Activated CD4-positive, alpha-beta T cell treated with anti-CD3 and anti-CD28 coated beads, Interleukin-2, Interleukin-4, amounts not matched to agents 100 ng/mL and 50 ng/mL, durations not matched to agents 16 hours and 8 hours (primary cell): Measurements from ENCODE around the gene PIKFYVE.
A peak's percentile ranks its signal among the peaks of the same experiment; 100 is the strongest.
"Not testable (repeated sequence)": the region's sequence is repeated elsewhere in the genome, so short reads cannot be mapped to it uniquely, and the experiment has no call there.

Experiments used
- DNase-seq: peaks from one replicate; pipeline ENCODE4 v3.0.0-alpha.2; 2020; ENCODE audit warnings: low spot score

The PIKFYVE gene

DNA sequence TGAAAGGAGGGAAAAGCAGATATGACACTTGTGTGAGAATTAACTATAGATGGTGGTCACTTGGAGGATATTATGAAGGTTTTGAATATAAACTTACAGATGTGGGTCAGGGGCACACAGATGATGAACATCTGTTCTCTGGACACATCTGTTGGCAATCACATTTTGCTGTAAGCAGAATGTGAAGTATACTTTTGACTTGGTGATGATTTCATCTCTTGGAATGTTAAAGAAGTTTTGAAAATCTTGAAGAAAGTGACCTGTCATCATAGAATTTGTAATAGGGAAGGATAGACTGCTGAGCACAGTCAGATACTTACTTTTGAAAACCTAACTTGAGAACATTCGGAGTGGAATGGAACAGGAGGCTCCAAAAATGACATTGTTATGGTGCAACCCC, 40.2 kb downstream of the PIKFYVE start:
- DNase-seq: no peak

DNA sequence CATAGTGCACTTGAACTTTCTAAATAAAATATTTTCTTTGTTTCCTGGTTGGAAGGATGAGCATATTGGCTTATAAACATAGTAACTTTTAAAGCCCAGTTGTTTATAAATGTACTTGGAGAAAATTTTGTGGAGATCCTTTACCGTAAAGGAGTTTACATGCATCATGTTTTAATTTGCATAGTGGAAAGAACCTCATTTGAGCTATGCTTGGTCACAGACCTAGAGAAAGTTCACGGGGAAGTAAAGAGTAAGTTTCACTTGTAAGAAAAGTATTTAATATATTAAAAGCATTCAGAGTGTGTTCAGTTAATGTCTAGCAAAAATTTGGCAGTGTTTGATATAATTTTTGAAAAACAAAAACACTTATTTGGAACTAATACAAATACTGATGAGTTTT, 45.3 kb downstream of the PIKFYVE start:
- DNase-seq: no peak

DNA sequence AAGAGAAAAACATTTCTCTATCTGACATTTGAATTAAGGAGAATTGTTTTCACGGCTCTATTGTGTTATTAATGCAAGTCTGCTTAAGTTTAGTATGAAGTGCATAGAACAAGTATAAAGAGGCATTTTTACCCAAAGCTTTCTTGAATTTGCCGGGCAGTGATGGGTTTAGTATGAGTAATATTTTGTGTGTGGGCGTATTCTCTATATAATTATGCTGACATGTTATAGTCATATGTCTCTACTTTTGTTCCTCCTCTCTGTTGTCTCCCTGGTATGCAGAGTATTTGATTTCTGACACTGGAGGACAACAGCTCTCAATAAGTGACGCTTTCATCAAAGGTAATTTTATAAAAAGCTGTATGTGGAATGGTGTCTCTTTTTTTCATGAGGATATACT, 45.9 kb downstream of the PIKFYVE start:
- DNase-seq: peak; percentile 24

DNA sequence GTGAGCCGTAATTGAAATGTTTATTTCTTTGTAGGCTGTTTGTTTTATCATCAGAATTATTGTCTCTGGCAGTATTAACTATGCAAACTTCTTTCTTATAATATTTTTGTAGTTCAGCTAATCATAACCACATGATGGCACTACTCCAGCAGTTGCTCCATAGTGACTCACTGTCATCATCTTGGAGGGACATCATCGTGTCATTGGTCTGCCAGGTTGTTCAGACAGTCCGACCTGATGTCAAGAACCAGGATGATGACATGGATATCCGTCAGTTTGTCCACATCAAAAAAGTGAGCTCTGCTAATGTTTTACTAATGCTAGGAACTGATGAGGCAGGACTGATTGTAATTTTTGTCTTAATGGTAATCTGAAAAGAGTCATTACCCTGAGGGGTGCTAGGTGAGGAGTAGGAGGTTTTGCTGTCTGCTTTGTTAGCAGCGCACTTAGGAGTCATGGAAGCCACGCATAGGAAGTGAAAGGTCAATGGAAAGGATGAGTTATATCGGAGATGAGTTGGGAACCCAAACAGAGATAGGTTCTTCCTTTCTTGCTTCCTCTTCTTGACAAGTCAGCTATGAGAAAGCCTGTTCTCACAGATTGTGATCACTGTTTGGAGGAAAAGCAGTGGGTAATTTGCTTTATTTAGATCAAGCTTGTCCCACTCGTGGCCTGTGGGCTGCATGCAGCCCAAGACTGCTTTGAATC, 49.2 kb downstream of the PIKFYVE start:
- DNase-seq: no peak

DNA sequence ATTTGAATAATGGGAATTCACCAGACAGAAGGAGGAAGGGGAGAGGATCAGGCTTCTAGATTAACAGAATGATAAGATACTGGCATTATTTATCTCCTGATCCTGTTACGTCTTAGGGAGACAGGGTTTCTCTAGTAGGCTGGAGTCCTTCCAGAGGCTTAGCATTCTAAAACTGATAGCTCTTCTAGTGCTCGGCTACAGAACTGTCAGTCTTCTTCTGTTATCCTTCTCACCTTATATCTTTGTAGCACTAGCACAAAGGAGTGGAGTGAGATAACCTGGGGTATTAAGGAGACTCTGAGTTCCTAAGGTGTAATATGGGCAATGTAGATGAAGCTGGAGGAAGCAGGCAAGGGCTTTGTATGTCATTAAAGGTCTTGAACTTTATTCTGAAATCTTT, 52.1 kb downstream of the PIKFYVE start:
- DNase-seq: no peak

DNA sequence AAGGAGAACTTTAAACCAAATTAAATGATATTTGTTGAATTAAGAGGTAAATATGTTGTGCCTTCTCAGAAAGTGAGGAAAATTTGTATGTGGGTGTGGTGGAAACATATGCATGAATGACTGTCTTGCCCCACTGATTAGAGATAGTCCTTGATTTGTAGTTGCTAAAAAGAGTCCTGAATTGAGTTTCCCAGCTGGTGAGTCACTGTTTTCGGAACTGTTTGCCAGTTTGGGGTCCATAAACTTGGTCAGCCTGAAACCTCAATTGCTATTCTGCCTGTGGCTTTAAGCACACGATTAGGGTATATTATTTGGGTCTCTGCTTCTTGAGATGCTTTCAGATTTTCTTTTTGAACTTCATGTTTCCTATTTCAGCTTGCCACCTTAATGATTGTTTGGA, 53.3 kb downstream of the PIKFYVE start:
- DNase-seq: peak; percentile 20

DNA sequence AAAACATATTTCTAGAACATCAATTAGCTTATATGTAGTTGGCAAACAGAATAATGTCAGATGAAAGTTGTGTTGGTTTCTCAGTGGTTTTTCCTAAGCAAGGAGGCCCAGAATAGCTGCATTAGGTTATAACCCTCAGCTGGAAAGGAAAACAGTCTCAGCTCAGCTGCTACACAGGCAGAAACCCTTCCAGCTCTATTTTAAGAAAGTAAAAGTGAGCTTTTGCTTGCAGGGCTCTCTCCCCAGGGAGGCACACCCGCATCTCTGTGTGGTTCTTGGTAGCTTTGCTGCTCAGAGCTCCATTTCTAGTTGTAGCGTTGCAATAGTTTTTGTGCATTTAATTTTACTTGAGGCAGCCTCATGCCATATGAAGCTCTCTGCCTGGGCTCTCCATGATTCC, 54.6 kb downstream of the PIKFYVE start:
- no peak for DNase-seq

DNA sequence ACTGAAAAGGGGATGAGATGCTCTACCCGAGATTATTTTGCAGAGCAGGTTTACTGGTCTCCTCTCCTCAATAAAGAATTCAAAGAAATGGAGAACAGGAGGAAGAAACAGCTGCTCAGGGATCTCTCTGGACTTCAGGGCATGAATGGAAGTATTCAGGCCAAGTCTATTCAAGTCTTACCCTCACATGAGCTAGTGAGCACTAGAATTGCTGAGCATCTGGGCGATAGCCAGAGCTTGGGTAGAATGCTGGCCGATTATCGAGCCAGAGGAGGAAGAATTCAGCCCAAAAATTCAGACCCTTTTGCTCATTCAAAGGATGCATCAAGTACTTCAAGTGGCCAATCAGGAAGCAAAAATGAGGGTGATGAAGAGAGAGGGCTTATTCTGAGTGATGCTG, 60.0 kb downstream of the PIKFYVE start:
- DNase-seq: no peak

DNA sequence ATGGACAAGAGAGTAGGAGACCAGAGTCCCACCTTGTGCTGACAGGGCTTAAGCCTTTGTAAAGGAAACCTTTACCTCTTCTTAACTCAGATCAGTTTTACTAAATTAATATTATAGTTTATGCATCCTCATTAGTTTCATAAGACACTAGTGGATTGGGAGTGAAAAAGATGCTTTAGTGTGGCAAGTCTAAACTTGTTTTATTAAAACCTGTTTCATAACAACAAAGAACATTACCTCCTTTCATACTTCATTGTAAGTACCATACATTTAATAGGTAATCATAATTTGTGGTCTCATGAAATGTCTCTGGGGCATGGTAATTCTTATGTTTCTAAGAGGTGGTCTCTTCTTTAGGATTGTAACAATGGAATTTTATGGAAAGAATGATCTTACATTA, 63.4 kb downstream of the PIKFYVE start:
- DNase-seq: no peak

DNA sequence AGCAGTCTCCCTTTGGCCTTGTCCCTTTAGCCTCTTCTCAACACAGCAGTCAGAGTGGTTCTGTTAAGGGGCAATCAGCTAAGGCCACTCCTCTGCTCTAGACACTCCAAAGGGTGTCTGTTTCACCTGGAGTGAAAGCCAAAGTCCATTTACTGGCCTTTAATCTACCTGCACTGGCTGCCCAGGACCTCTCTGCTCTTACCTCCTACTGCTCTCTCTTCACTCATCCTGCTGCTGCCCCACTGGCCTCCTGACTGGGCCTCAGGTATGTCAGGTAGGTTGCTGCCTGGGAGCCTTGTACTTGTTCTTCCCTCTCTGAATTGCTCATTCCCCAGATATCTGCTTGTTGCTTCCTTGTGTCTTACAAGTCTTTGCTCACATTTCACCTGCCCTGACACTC, 68.2 kb downstream of the PIKFYVE start:
- DNase-seq: no peak

DNA sequence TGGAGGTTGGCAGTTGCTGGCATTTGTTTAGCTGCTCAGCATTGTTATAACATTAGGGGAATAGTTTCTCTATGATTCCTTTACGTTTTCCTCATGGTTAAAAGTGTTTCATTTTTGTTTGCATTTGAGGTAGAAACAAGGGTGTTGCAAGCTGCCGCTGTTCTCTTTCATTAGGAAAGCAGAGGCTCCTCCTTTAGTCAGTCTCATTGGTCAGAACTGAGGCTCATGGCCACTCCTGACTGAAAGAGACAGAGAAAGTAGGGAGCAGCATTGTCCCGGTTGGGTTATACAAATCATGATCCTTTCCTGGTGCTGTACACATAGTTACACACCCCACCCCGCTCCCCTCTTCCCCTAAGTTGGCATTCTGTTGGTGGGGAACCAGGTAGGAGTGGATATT, 80.7 kb downstream of the PIKFYVE start:
- DNase-seq: no peak

DNA sequence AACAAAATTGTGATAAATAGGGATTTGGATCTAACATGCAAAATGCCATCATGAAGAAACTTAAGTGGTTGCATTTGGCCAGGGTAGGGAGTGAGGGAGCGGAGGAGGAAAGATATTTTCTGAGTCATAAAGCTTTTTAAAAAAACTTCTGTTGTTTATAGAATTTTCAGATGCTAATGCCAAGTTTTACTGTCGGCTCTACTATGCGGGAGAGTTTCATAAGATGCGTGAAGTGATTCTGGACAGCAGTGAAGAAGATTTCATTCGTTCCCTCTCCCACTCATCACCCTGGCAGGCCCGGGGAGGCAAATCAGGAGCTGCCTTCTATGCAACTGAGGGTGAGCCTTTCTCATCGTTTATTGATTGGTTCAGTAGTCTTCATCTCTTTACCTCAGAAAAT, 84.6 kb downstream of the PIKFYVE start:
- DNase-seq: no peak

DNA sequence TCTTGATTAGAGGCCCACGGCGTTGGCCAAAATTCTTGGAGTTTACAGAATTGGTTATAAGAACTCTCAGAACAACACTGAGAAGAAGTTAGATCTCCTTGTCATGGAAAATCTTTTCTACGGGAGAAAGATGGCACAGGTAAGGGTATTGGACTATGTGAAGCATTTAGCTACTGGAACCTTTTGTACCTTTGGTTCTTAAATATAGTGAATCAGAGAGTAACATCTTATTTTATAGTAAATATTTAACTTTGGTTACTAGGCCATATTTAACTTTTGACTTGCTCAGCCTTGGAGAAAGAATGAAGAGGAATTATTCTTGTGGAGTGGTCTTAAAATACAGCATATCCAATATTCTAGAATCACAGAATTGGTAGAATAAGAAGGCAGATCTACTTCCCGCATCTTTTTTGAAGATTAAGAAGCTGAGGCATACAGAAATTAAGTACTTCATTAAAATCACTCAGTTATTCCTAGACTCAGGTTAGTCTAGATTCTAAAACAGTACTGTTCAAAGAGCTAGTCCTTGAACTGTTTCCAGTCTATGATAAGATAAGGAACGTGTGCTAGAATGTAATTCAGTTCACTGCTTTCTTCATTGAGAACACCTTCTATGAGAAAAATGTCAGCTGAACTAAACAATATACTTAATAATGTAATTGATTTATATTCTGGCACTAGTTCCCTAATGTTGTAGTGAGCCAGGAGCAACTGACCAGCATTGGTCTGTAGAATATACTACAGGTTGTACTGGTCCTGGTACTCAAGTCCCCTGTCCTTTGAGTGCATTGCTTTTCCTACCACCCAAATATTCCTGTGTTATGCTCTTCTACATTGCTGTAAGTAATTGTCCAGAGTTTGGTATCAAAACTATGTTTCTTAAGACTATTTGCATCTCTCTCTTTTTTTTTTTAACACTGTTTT, 86.9 kb downstream of the PIKFYVE start:
- no peak for DNase-seq

DNA sequence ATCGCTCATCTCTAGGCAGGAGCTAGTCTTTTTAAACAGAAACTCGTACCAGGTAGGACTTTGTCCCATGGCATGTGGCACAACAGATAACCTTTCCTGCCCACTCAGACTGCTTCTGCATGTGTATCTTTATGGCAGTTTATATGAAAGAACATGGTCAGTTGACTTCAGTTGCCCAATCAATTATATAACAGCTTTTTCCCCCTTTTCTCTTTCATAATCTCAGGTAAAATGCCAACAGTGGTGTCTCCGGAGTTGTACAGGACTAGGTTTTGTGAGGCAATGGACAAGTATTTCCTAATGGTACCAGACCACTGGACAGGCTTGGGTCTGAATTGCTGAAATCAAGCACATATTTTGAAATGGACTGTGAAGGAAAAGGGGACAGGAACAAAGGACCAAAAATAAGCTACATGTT, 88.9 kb downstream of the PIKFYVE start:
- DNase-seq: no peak

DNA sequence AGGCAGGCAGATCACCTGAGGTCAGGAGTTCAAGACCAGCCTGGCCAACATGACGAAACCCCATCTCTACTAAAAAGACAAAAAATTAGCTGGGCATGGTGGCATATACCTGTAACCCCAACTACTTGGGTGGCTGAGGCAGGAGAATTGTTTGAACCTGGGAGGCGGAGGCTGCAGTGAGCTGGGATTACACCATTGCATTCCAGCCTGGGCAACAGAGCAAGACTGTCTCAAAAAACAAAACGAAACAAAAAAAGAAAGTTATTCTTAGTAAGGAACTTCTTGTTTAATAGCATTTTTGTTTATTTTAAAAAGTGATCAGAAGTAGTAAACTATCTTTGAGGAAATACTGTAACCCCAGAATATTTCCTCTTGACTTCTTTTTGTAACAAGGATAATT, 90.4 kb downstream of the PIKFYVE start:
- DNase-seq: not testable (repeated sequence)

DNA sequence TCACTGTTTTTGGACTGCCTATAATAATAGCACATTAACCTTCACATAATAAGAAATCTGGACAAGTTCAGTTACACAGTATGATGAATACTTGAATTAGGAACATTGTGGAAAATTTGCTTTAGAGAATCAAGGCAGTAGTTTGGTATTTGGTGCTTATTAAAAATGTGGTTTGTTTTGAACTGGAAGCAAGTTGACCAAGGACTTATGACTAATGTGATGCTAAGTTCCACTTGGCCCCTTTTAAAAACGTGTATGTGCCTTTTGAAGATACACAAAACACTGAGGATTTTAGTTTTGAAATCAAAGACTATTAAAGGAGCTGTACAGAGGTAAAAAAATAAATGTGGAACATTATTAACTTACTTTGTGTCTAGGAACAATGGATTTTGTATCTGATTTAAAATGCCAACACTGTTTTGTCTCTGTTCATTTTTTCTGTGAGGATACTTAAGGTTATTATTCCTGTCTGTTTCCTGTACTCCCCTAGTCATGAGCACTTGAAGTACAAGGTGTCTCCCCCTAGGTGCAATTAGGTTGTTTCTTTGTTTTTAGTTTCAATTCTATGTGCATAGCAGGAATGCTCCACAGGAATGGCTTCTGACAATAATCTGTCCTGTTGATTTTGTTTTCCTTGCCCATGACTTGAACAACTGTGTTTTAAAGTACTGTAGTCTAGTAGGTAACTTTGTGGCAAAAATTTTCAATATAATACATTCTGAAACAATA, 91.0 kb downstream of the PIKFYVE start:
- no peak for DNase-seq

DNA sequence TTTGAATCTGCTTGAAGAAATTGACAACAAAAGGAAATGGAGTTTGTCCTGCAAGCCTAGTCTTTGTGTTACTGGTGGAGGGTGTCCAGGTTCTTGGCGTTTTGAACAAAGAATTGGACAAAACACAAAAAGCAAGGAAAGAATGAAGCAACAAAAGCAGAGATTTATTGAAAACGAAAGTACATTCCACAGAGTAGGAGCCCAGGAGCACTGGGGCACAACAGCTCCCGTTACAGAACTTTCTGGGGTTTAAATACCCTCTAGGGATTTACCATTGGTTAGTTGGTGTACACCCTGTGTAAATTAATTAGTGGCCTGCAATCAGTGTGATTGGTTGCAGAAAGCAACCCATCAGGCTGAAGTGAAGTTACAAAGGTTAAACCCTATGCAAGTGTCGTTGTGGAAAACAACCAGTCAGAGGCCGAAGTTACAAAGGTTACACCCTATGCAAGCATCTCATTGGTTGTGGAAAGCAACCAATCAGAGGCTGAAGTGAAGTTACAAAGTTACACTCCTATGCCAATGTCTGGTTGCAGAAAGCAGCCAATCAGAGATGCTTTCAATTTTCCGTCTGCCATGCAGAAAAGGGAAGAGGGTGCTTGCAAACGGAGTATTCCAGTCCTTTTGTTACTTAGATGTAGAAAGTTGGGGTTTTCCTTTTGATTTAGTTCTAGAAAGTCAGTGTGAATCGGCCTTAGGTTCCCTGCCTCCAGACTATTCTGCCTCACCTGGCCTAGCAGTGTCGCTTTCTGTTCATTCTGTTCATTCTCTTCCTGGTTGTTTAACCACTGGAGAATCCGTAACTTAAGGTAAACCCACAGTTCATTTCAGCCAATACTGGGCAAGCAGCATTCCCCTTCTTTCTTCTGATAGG, 92.9 kb downstream of the PIKFYVE start:
- no peak for DNase-seq

DNA sequence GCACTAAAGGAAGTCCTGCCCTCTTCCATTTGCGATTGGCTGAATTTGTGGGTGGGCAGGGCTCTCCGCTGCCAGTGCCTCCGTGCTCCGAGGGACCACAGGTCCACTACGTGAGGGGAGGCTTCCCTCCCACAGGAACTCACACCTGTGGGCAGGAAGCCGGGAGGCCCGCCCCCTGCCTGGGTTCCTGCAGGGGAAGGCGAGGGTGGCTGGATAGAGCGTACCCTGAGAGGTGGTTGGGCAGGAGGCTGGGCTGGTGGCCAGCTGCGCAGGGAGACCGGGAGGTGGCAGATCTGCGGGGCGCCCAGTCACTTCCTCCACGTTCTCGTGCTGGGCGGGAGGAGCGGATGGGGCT, 93.6 kb downstream of the PIKFYVE start:
- DNase-seq: no peak

DNA sequence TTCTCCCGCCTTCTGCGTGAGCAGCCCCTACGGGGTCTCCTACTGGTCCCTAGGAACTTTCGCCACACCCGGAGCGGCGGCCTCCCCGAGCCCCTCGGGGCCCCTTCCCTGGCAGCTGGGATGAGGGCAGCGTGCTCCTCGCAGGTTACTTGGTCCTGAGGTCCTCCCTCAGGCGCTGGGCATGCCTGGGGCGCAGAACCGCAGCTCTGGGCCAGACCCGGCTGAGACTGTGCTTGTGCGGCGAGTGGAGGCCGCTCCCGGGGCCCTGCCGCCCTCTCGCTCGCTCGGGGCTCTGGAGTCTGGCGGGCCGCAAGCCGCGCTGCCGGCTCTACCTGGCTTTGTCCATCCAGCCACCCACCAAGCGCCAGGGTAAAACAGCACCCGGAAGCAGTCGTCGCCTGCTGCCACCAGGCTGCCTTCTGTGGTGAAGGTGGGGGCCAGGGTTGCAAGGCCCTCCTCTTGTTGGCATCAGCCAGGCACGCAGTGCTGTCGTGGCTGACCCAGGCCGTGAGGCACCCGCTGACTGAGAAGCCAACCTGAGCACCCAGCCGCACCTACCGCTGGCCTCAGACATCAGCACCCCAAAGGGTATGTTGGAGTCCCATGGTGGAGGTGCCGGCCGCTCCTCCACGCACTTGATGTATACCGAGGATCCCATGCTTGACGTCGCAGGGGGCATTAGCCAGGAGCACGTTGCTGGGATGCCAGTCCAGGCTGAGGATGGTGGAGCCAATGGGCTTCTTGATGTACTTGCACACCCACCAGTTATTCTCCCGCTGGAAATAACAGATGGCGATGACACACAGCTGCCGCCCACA, 94.4 kb downstream of the PIKFYVE start:
- no peak for DNase-seq

DNA sequence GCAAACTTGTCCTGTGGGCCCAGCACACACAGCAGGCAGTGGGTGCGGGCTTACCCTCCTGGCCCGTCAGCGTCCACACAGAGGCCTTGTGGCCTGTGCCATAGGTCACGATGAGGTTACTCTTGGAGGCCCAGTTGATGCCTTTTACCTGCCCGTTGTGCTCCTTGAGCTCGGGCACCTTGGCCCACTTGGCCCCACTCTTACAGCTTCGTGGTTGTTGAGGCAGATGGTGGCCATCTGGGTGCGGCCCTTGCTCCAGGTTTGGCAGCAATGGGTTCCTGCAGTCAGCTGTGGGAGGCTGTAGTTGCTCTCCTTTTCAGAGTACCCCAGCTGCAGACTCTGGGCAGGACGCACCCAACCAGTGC, 95.0 kb downstream of the PIKFYVE start:
- no peak for DNase-seq

DNA sequence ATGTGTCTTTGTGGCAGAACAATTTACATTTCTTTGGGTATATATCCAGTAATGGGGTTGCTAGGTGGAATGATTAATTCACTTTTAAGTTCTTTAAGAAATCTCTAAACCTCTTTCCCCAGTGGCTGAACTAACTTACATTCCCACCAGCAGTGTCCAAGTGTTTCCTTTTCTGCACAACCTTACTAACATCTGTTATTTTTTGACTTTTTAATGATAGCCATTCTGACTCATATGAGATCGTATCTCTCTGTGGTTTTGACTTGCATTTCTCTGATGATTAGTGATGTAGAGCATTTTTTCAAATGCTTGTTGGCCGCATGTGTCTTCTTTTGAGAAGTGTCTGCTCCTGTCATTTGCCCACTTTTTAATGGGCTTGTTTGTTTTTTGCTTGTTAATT, 97.4 kb downstream of the PIKFYVE start:
- peak; percentile 44 for DNase-seq
